ENCODE results near the gene TIMM21.

GRCh38 chr18:74155276-74155675, 7.0 kb downstream of the TIMM21 start:
- TF ChIP-seq, protein P1, sequence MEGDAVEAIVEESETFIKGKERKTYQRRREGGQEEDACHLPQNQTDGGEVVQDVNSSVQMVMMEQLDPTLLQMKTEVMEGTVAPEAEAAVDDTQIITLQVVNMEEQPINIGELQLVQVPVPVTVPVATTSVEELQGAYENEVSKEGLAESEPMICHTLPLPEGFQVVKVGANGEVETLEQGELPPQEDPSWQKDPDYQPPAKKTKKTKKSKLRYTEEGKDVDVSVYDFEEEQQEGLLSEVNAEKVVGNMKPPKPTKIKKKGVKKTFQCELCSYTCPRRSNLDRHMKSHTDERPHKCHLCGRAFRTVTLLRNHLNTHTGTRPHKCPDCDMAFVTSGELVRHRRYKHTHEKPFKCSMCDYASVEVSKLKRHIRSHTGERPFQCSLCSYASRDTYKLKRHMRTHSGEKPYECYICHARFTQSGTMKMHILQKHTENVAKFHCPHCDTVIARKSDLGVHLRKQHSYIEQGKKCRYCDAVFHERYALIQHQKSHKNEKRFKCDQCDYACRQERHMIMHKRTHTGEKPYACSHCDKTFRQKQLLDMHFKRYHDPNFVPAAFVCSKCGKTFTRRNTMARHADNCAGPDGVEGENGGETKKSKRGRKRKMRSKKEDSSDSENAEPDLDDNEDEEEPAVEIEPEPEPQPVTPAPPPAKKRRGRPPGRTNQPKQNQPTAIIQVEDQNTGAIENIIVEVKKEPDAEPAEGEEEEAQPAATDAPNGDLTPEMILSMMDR (IDR thresholded peaks at IDR 0.05; ENCODE audit: low read depth, low read length): no peak
- TF ChIP-seq MYC (IDR thresholded peaks at IDR 0.05; ENCODE audit: low read depth, low read length) (no peak), POLR2A (IDR thresholded peaks at IDR 0.05; ENCODE audit: extremely low read depth, insufficient read length) (no peak)
- TF ChIP-seq, protein P2, sequence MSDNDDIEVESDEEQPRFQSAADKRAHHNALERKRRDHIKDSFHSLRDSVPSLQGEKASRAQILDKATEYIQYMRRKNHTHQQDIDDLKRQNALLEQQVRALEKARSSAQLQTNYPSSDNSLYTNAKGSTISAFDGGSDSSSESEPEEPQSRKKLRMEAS (IDR thresholded peaks at IDR 0.05; ENCODE audit: low read depth, low read length): no peak
